Measurements from ENCODE around the gene C1orf216.
"Not testable (repeated sequence)": the region's sequence is repeated elsewhere in the genome, so short reads cannot be mapped to it uniquely, and the experiment has no call there.

C1orf216 gene

DNA sequence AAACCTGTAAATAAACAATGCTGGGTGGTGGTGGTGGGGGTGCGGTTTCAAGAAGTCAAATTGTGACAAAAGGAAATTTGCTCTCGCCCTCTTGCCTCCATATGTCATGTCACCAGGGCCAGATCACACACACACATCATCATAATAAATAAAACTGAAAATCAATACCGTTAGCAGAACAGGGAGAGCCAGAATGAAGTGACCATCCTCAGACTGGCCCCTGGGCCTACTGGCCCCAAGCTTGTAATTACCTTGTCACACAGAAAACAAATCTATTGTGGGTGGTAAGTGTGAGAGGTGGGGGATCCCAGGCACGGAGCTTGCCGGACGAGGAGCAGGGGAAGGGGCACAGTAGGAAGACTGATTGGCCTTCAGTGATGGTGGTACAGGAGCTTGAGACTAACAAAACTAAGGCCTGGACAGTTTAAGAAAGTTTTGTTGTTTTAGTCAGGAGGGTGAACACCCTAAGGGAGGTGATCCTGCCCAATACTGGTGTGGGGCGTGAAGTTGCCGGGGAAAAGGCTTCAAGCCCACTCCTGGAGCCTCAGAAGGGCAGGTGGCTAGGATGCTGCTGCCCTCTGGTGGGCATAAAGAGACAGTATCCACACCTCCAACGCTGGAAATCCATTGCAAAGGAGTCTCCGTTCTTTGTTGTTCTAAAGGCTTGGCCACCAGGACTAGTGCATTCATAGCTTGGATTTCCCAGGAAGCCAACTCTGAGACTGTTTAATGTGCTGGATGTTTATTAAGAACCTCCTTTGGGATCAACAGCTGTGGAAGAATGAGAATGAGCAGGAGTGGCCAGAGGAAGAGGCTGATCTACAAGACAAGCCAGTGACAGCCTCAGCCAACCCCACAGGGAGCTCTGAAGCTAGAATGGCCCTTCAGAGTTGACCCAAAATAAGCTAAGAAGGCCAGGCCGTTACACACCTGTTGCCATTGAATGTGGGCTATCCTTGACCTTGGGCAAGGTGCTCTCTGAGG, 8.1 kb upstream of the C1orf216 start:
- Histone ChIP-seq H3K4me3 (ENCODE audit: low read length) (no peak overlapping the region), H3K27me3 (replicated peaks; ENCODE audit: control insufficient read depth, insufficient read depth, low read length) (no peaks in the 10 kb centered on the region), H3K9me3 (ENCODE audit: control insufficient read depth, low read length) (no peaks in the 10 kb centered on the region), H3K4me1 (ENCODE audit: control insufficient read depth, insufficient read depth, low read length) (no peaks in the 10 kb centered on the region), H3K36me3 (ENCODE audit: control insufficient read depth, insufficient read depth, low read length, severe bottlenecking) (no peaks in the 10 kb centered on the region), H3K9ac (ENCODE audit: low read length) (no peak overlapping the region)
- DNase-seq (ENCODE audit: low read depth), result peak; percentile 85

DNA sequence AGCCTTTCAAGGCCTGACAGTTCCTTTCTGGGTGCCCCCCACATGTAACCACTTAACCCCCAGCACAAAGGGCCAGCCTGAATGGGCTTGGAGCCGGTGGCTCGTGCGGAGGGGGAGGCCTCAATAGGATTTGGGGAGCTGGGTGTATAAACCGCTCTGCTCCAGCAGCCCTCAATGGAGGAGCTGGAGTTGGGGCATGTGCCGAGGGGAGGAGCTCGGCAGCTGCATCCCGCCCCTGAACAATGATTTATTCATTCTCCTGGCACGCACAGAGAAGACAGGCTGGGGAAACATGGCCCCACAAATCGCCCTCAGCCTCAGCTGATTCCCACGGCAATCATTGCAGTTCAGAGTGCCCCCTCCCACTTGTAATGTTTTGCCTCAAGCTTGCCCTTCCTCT, 6.9 kb upstream of the C1orf216 start:
- Histone ChIP-seq H3K9ac (ENCODE audit: low read length) (no peak overlapping the region), H3K27me3 (replicated peaks; ENCODE audit: control insufficient read depth, insufficient read depth, low read length) (no peaks in the 10 kb centered on the region), H3K4me1 (ENCODE audit: control insufficient read depth, insufficient read depth, low read length) (no peaks in the 10 kb centered on the region), H3K36me3 (ENCODE audit: control insufficient read depth, insufficient read depth, low read length, severe bottlenecking) (no peaks in the 10 kb centered on the region), H3K4me3 (ENCODE audit: low read length) (peak overlapping the region; percentile 36), H3K9me3 (ENCODE audit: control insufficient read depth, low read length) (no peaks in the 10 kb centered on the region)
- peak; percentile 22 for DNase-seq (ENCODE audit: low read depth)

DNA sequence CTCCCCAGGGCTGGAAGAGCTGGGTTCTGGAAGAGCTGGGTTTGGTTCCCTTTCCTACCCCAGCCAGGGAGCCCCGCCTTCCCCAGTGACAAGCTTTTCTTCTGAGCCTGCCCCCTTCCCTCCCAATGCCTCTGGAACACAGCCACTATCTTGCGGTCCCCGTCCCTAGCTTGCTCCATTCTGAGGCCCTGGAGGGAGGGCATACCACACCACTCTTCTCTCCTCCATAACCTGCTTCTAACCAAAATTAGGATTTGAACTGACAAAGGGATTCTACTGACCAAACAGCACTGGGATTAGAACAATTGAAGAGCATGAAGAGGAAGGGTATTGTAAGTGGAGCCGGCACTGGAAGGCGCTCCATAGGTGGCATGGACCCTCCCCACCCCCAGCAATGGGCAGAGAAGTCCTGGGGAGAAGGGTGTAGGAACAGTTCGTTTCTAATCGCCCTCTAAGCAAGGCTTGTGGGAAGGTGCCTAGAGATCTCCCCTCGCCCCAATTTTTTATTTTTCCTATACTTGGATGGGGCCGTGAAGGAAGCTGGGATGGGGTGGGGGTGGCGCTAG, 690 bp downstream of the C1orf216 start:
- Histone ChIP-seq H3K9me3 (ENCODE audit: control insufficient read depth, low read length) (no peaks in the 10 kb centered on the region), H3K9ac (ENCODE audit: low read length) (peak overlapping the region; percentile 92), H3K36me3 (ENCODE audit: control insufficient read depth, insufficient read depth, low read length, severe bottlenecking) (peaks cover 15% of the 10 kb centered on the region), H3K27me3 (replicated peaks; ENCODE audit: control insufficient read depth, insufficient read depth, low read length) (no peaks in the 10 kb centered on the region), H3K4me1 (ENCODE audit: control insufficient read depth, insufficient read depth, low read length) (peaks cover 28% of the 10 kb centered on the region), H3K4me3 (ENCODE audit: low read length) (peak overlapping the region; percentile 92)
- peak; percentile 91 for DNase-seq (ENCODE audit: low read depth)

DNA sequence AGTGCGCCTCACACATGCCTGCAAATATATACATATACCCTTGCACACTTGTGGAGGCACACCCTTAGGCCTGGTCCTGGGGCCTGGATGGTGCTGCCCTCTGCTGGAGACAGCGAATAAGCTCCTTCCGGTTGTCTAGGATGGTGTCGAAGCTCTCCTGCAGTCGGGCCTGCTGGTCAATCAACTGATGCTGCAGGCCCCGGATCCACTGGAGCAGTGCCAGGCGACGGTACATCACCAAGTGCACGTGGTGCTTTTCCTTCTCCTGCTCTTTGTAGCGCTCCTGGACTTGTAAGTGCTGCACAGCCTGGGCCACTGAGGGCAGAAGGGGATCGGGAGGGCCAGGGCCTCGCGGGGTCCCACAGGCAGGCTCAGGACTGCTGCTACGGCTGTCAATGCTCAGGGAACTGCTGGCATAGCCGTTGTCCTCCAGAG, 3.1 kb downstream of the C1orf216 start:
- DNase-seq (ENCODE audit: low read depth), result peak; percentile 84
- Histone ChIP-seq H3K4me1 (ENCODE audit: control insufficient read depth, insufficient read depth, low read length) (peaks cover 28% of the 10 kb centered on the region), H3K36me3 (ENCODE audit: control insufficient read depth, insufficient read depth, low read length, severe bottlenecking) (peaks cover 15% of the 10 kb centered on the region), H3K9me3 (ENCODE audit: control insufficient read depth, low read length) (no peaks in the 10 kb centered on the region), H3K4me3 (ENCODE audit: low read length) (peak overlapping the region; percentile 6), H3K9ac (ENCODE audit: low read length) (peak overlapping the region; percentile 38), H3K27me3 (replicated peaks; ENCODE audit: control insufficient read depth, insufficient read depth, low read length) (no peaks in the 10 kb centered on the region)

DNA sequence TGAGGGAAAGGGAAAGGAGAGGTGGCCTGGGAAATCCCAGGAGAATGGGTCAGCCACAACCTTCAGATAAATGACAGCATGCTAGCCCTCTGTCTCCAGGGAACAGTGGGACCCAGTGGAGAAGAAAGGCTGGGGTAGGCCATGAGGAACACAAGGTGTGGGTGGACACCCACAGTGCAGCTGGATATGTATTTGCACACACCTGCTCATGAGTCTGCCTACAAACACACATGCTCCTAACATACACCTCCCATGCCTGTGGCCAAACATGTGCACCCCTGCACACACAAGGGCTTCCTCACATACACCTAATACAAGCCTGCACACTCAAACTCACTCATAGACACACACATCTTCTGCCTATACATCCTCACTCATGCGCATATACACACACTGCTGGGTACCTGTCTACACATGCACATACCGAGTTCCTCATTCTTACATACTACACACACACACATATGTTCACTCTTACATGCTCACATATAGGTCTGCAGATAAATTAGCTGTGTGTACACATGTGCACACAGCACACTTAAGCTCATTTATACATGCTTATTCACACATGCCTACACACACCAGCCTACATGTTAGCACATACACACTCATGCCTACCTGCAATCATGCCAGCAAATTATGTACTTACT, 3.6 kb downstream of the C1orf216 start:
- Histone ChIP-seq H3K36me3 (ENCODE audit: control insufficient read depth, insufficient read depth, low read length, severe bottlenecking) (peaks cover 15% of the 10 kb centered on the region), H3K4me3 (ENCODE audit: low read length) (peak overlapping the region; percentile 6), H3K9ac (ENCODE audit: low read length) (peak overlapping the region; percentile 5), H3K4me1 (ENCODE audit: control insufficient read depth, insufficient read depth, low read length) (peaks cover 28% of the 10 kb centered on the region), H3K27me3 (replicated peaks; ENCODE audit: control insufficient read depth, insufficient read depth, low read length) (no peaks in the 10 kb centered on the region), H3K9me3 (ENCODE audit: control insufficient read depth, low read length) (no peaks in the 10 kb centered on the region)
- no peak for DNase-seq (ENCODE audit: low read depth)

DNA sequence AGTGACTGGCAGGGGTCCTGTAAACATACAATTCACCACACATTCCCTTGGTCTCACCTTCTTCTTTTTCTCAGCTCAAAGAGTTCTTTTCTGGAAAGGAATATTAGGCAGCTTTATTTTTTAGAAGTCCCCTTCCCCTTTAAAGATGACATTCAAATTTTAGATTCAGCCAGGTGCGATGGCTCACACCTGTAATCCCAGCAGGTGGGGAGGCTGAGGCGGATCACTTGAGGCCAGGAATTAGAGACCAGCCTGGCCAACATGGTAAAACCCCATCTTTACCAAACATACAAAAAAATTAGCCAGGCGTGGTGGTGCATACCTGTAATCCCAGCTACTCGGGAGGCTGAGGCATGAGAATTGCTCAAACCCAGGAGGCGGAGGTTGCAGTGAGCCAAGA, 7.6 kb downstream of the C1orf216 start:
- not testable (repeated sequence) for H3K27me3 ChIP-seq (replicated peaks; ENCODE audit: control insufficient read depth, insufficient read depth, low read length); H3K9ac ChIP-seq (ENCODE audit: low read length); DNase-seq (ENCODE audit: low read depth); H3K4me3 ChIP-seq (ENCODE audit: low read length); H3K9me3 ChIP-seq (ENCODE audit: control insufficient read depth, low read length)
- Histone ChIP-seq H3K36me3 (ENCODE audit: control insufficient read depth, insufficient read depth, low read length, severe bottlenecking) (peaks cover 15% of the 10 kb centered on the region), H3K4me1 (ENCODE audit: control insufficient read depth, insufficient read depth, low read length) (peaks cover 19% of the 10 kb centered on the region)

DNA sequence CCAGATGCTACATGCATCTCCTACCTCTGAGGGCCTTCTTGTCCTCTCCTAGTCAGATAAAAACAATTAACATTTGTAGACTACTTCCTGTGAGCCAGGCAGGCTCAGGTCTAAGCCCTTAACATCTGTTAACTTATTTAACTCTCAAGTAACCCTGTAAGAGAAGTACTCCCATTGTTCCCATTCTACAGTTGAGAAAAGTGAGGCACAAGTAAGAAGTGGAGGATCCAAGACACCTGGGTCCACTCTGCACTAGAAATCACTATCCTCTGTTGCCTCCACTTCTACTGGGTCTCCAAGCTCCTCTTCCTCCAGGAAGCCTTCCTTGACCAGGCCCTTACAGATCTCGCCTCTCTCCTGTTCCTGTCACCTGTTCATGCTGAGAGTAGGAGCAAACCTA, 9.7 kb downstream of the C1orf216 start:
- no peak overlapping the region for H3K4me3 ChIP-seq (ENCODE audit: low read length)
- no peaks in the 10 kb centered on the region for H3K9me3 ChIP-seq (ENCODE audit: control insufficient read depth, low read length)
- peaks cover 5% of the 10 kb centered on the region for H3K4me1 ChIP-seq (ENCODE audit: control insufficient read depth, insufficient read depth, low read length)
- H3K36me3 ChIP-seq (ENCODE audit: control insufficient read depth, insufficient read depth, low read length, severe bottlenecking), result peaks cover 3% of the 10 kb centered on the region
- DNase-seq (ENCODE audit: low read depth), result no peak
- no peak overlapping the region for H3K9ac ChIP-seq (ENCODE audit: low read length)
- H3K27me3 ChIP-seq (replicated peaks; ENCODE audit: control insufficient read depth, insufficient read depth, low read length), result no peaks in the 10 kb centered on the region

DNA sequence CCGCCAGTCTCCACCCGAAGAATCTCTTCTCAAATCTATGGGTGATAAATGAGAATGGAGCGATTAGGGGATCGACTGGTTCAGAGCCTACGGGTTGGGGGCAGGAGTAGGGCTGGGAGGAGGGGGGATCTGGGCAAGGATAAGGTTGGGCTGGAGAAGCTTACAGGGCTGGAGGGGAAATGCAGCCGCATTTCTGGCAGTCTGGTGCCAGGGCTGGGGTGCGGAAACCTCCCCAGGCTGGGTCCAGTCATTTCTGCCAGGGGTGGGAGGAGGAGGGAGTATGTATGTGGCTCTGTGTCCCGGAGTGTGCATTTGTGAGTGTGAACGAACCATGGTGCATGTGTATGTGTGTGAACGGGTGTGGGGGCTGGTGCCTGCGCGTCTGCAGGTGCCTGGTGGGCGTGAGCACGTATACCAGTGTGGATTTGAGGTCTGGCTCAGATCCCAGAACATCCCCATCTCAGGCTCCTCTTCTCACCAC, 10.2 kb downstream of the C1orf216 start:
- peaks cover 5% of the 10 kb centered on the region for H3K4me1 ChIP-seq (ENCODE audit: control insufficient read depth, insufficient read depth, low read length)
- H3K27me3 ChIP-seq (replicated peaks; ENCODE audit: control insufficient read depth, insufficient read depth, low read length), result no peaks in the 10 kb centered on the region
- no peaks in the 10 kb centered on the region for H3K36me3 ChIP-seq (ENCODE audit: control insufficient read depth, insufficient read depth, low read length, severe bottlenecking)
- peak overlapping the region; percentile 67 for H3K9ac ChIP-seq (ENCODE audit: low read length)
- H3K9me3 ChIP-seq (ENCODE audit: control insufficient read depth, low read length), result no peaks in the 10 kb centered on the region
- H3K4me3 ChIP-seq (ENCODE audit: low read length), result peak overlapping the region; percentile 75
- DNase-seq (ENCODE audit: low read depth), result no peak

DNA sequence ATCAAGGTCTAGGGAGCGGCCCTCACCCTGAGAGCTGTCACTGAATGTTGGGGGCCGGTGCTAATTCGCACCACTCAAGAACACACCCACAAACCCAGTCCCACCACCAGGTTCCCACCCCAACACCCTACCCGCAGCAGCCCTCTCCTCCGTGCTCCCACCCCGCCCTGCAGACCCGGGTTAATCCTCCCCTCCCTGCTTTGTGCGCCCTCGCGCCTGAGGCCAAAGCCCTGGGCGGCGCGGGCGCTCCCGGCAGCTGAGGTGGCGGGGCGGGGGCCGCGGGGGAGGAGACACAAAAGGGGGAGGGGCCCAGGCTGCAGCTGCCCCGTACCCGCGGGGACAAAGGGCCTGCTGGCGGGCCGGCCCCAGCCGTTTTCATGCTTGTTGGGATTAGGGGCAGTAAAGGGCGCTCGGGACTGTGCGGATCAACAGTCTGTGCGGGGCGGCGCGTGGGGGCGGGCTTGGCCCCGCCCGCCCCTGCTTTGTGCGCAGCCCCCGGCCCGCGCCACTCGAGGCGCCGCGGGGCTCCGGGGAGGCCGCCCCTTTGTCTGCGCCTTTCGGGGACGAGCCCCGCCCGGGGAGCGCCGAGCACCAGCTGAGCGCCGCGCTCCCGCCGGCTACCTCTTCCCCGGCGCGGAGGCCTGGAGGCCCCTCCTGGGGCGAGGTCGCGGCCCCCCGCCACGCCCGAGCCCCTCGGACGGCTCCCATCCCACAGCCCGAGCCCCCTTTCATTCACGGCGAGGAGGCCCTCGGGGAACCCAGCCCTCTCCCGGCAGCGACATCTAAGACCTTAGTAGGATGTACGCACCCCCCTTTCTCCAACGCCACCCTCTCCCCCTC, 10.9 kb downstream of the C1orf216 start:
- Histone ChIP-seq H3K4me1 (ENCODE audit: control insufficient read depth, insufficient read depth, low read length) (peaks cover 5% of the 10 kb centered on the region), H3K9me3 (ENCODE audit: control insufficient read depth, low read length) (no peaks in the 10 kb centered on the region), H3K4me3 (ENCODE audit: low read length) (peak overlapping the region; percentile 75), H3K27me3 (replicated peaks; ENCODE audit: control insufficient read depth, insufficient read depth, low read length) (no peaks in the 10 kb centered on the region), H3K36me3 (ENCODE audit: control insufficient read depth, insufficient read depth, low read length, severe bottlenecking) (no peaks in the 10 kb centered on the region), H3K9ac (ENCODE audit: low read length) (peak overlapping the region; percentile 67)
- DNase-seq (ENCODE audit: low read depth), result peak; percentile 64

DNA sequence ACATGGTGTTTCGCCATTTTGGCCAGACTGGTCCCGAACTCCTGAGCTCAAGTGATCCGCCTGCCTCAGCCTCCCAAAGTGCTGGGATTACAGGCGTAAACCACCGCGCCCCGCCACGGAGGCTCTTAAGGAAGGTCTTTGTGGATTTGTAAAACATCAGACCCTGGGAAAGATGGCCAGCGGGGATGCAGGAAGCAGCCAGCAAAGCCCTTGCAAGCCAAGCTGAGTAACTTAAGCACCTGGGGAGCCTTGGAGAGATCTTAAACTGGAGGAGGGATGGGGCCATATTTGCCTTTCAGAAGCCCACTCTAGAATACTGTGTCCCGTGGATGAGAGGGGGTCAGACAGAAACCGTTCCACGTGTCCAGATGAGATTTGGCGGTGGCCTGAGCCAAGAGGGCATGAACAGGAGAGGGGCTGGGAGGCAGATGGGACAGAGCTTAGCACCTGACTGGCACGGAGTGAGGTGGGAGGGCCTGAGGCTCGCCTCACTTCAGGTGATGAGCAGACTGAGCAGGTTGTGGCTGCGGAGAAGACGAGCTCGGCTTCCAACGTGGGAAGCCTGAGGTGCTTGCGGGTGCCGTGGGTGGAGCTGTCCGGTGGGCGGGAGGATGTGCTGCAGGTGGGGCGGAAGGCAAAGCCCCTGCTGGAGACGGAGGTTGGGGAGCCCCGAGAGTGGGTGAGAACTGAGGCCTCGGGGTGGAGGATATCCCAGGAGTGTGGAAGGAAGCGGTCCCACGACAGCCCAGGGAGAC, 11.7 kb downstream of the C1orf216 start:
- no peak for DNase-seq (ENCODE audit: low read depth)
- peaks cover 5% of the 10 kb centered on the region for H3K4me1 ChIP-seq (ENCODE audit: control insufficient read depth, insufficient read depth, low read length)
- H3K4me3 ChIP-seq (ENCODE audit: low read length), result peak overlapping the region; percentile 75
- H3K9me3 ChIP-seq (ENCODE audit: control insufficient read depth, low read length), result no peaks in the 10 kb centered on the region
- no peaks in the 10 kb centered on the region for H3K36me3 ChIP-seq (ENCODE audit: control insufficient read depth, insufficient read depth, low read length, severe bottlenecking)
- H3K27me3 ChIP-seq (replicated peaks; ENCODE audit: control insufficient read depth, insufficient read depth, low read length), result no peaks in the 10 kb centered on the region
- peak overlapping the region; percentile 34 for H3K9ac ChIP-seq (ENCODE audit: low read length)
